Measurements from ENCODE around the gene DDX5. TPM values are rescaled to one million over a fixed set of nuclear protein-coding genes. Genes with fewer than 3 reads are reported as not detected.

Gene DDX5
- total RNA-seq, 1 experiment from 2014 or later = 832 TPM

DNA sequence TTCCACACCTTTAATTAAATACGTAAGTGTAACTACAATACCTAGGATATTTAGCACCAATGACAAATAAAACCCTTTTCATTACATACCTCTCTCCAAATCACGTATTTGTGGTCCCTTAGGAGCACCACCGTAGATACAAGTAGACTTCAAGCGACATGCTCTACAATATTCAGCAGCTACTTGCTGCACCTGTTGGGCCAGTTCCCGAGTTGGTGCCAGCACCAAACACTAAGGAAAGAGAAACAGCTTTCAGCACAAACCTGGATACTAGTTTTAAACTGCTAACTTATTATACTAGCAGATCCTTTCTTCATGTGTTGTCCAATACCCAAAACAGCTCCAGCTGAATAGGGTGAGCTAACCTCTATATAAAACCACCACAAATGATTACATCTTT lies 2.7 kb downstream of the DDX5 start:
- TF ChIP-seq, protein P1, sequence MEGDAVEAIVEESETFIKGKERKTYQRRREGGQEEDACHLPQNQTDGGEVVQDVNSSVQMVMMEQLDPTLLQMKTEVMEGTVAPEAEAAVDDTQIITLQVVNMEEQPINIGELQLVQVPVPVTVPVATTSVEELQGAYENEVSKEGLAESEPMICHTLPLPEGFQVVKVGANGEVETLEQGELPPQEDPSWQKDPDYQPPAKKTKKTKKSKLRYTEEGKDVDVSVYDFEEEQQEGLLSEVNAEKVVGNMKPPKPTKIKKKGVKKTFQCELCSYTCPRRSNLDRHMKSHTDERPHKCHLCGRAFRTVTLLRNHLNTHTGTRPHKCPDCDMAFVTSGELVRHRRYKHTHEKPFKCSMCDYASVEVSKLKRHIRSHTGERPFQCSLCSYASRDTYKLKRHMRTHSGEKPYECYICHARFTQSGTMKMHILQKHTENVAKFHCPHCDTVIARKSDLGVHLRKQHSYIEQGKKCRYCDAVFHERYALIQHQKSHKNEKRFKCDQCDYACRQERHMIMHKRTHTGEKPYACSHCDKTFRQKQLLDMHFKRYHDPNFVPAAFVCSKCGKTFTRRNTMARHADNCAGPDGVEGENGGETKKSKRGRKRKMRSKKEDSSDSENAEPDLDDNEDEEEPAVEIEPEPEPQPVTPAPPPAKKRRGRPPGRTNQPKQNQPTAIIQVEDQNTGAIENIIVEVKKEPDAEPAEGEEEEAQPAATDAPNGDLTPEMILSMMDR (IDR thresholded peaks at IDR 0.05; ENCODE audit: unreplicated experiment) = no peak
- no peaks in the 10 kb centered on the region for H3K27me3 Mint-ChIP-seq (ENCODE audit: insufficient read depth, unreplicated experiment)
- H3K36me3 Mint-ChIP-seq (ENCODE audit: insufficient read depth, unreplicated experiment) = peaks cover 89% of the 10 kb centered on the region
- peak overlapping the region; percentile 99 for H3K4me3 Mint-ChIP-seq (ENCODE audit: unreplicated experiment)
- BruUV-seq (replicated peaks) = no TSS peak
- POLR2A ChIA-PET = interaction anchor here (0.7 to 6.5 kb wide), 6 partner anchors 7 to 263 kb away, joined by 3 to 225 read pairs (median 26); partner anchors contain the start of genes POLG2 and SMURF2
- H3K9me3 Mint-ChIP-seq (ENCODE audit: unreplicated experiment) = no peaks in the 10 kb centered on the region
- CTCF ChIA-PET = interaction anchor here (0.6 to 1.7 kb wide), 3 partner anchors 11 to 438 kb away, joined by 3 to 6 read pairs (median 3); no protein-coding TSS in a partner anchor
- H3K27ac Mint-ChIP-seq (ENCODE audit: low read depth, unreplicated experiment) = no peak overlapping the region
- intact Hi-C loops (cut with micrococcal nuclease) = no loop called here
- peaks cover 52% of the 10 kb centered on the region for H3K4me1 Mint-ChIP-seq (ENCODE audit: insufficient read depth, unreplicated experiment)
- DNase-seq (ENCODE audit: unreplicated experiment) = no peak

DNA sequence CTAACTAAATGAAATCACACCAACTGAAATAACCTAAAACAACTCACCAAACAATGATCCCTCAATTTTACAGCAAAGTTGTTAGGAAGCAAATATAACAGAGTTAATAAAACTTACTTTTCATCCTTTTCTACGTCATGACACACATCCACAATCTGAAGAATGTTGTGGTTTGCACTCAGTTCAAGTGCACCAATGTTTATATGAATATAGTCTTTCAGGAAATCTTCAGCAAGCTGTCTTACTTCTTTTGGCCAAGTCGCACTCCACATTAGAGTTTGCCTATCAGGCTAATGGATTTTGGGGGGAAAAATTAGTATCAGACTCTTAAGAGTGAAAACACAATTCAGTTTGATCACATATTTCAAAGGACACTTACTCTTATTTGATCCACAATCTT lies 3.3 kb downstream of the DDX5 start:
- intact Hi-C loops (cut with micrococcal nuclease) = no loop called here
- POLR2A ChIA-PET = interaction anchor here (0.8 to 6.5 kb wide), 5 partner anchors 11 to 153 kb away, joined by 3 to 143 read pairs (median 5); partner anchors contain the start of gene SMURF2
- H3K27me3 Mint-ChIP-seq (ENCODE audit: insufficient read depth, unreplicated experiment) = no peaks in the 10 kb centered on the region
- TF ChIP-seq, protein P1 (IDR thresholded peaks at IDR 0.05; ENCODE audit: unreplicated experiment) = no peak
- H3K36me3 Mint-ChIP-seq (ENCODE audit: insufficient read depth, unreplicated experiment) = peaks cover 94% of the 10 kb centered on the region
- CTCF ChIA-PET = interaction anchor here (1.0 to 1.7 kb wide), 3 partner anchors 10 to 146 kb away, joined by 3 to 6 read pairs (median 3); no protein-coding TSS in a partner anchor
- H3K27ac Mint-ChIP-seq (ENCODE audit: low read depth, unreplicated experiment) = peak overlapping the region; percentile 72
- peak overlapping the region; percentile 99 for H3K4me3 Mint-ChIP-seq (ENCODE audit: unreplicated experiment)
- BruUV-seq (replicated peaks) = no TSS peak
- no peak for DNase-seq (ENCODE audit: unreplicated experiment)
- H3K4me1 Mint-ChIP-seq (ENCODE audit: insufficient read depth, unreplicated experiment) = peaks cover 55% of the 10 kb centered on the region
- H3K9me3 Mint-ChIP-seq (ENCODE audit: unreplicated experiment) = no peaks in the 10 kb centered on the region

- Mint-ChIP-seq H3K27me3 (ENCODE audit: insufficient read depth, unreplicated experiment) (no peaks in the 10 kb centered on the region), H3K4me1 (ENCODE audit: insufficient read depth, unreplicated experiment) (peaks cover 55% of the 10 kb centered on the region), H3K9me3 (ENCODE audit: unreplicated experiment) (no peaks in the 10 kb centered on the region), H3K4me3 (ENCODE audit: unreplicated experiment) (peak overlapping the region; percentile 99), H3K27ac (ENCODE audit: low read depth, unreplicated experiment) (peak overlapping the region; percentile 72), H3K36me3 (ENCODE audit: insufficient read depth, unreplicated experiment) (peaks cover 99% of the 10 kb centered on the region)
- DNase-seq (ENCODE audit: unreplicated experiment) = no peak
- no TSS peak for BruUV-seq (replicated peaks)
- POLR2A ChIA-PET = interaction anchor here (1.5 to 6.5 kb wide), 2 partner anchors 10 to 153 kb away, joined by 5 to 143 read pairs; partner anchors contain the start of gene SMURF2
- TF ChIP-seq, protein P1 (IDR thresholded peaks at IDR 0.05; ENCODE audit: unreplicated experiment) = no peak
- intact Hi-C loops (cut with micrococcal nuclease) = no loop called here
- CTCF ChIA-PET = interaction anchor here (0.9 to 1.7 kb wide), 4 partner anchors 9 to 147 kb away, joined by 3 to 6 read pairs (median 3); no protein-coding TSS in a partner anchor
Measured at GRCh38 chr17:64502021-64502420, 4.1 kb downstream of the DDX5 start.

GRCh38 chr17:64500862-64501765 lies 5.0 kb downstream of the DDX5 start:
- no peak for DNase-seq (ENCODE audit: unreplicated experiment)
- Mint-ChIP-seq H3K27ac (ENCODE audit: low read depth, unreplicated experiment) (no peak overlapping the region), H3K4me1 (ENCODE audit: insufficient read depth, unreplicated experiment) (peaks cover 55% of the 10 kb centered on the region), H3K36me3 (ENCODE audit: insufficient read depth, unreplicated experiment) (peaks cover 99% of the 10 kb centered on the region), H3K4me3 (ENCODE audit: unreplicated experiment) (peak overlapping the region; percentile 10), H3K9me3 (ENCODE audit: unreplicated experiment) (no peaks in the 10 kb centered on the region), H3K27me3 (ENCODE audit: insufficient read depth, unreplicated experiment) (no peaks in the 10 kb centered on the region)
- no TSS peak for BruUV-seq (replicated peaks)
- CTCF ChIA-PET = interaction anchor here (0.9 to 1.8 kb wide), 3 partner anchors 9 to 82 kb away, joined by 3 to 8 read pairs (median 3); no protein-coding TSS in a partner anchor
- TF ChIP-seq, protein P1 (IDR thresholded peaks at IDR 0.05; ENCODE audit: unreplicated experiment) = no peak
- POLR2A ChIA-PET = interaction anchor here (0.9 to 1.5 kb wide), 2 partner anchors 9 to 83 kb away, joined by 3 to 5 read pairs; no protein-coding TSS in a partner anchor
- intact Hi-C loops (cut with micrococcal nuclease) = no loop called here

All from MCF 10A (cell line).